HEK293 (cell line): Measurements from ENCODE around the gene ALOXE3.

Source experiments
- CTCF ChIP-seq: fragments of 450-650 bp; formaldehyde crosslinking; IDR thresholded peaks from 2 replicates; pipeline ENCODE4 v1.5.1; 2016; ENCODE audit warnings: missing biosample characterization, missing genetic modification characterization
- MYNN ChIP-seq: fragments of 450-650 bp; formaldehyde crosslinking; IDR thresholded peaks from 2 replicates; pipeline ENCODE4 v1.5.1; 2016; ENCODE audit warnings: missing biosample characterization, missing genetic modification characterization, borderline replicate concordance
- REPIN1 ChIP-seq: fragments of 450-650 bp; formaldehyde crosslinking; IDR thresholded peaks from 2 replicates; pipeline ENCODE4 v1.5.1; 2017; ENCODE audit warnings: missing biosample characterization, missing genetic modification characterization, low read depth
- REST ChIP-seq: fragments of 450-650 bp; formaldehyde crosslinking; IDR thresholded peaks from 2 replicates; pipeline ENCODE4 v1.5.1; 2016; ENCODE audit warnings: missing biosample characterization, missing genetic modification characterization
- YY1 ChIP-seq: fragments of 450-650 bp; formaldehyde crosslinking; IDR thresholded peaks from 2 replicates; pipeline ENCODE4 v1.5.1; 2018; ENCODE audit warnings: missing biosample characterization, missing genetic modification characterization
- ZBTB21 ChIP-seq: fragments of 450-650 bp; formaldehyde crosslinking; IDR thresholded peaks from 2 replicates; pipeline ENCODE4 v1.5.1; 2017; ENCODE audit warnings: missing biosample characterization, missing genetic modification characterization
- ZNF266 ChIP-seq: fragments of 450-650 bp; formaldehyde crosslinking; IDR thresholded peaks from 2 replicates; pipeline ENCODE4 v1.5.1; 2016; ENCODE audit warnings: missing biosample characterization, missing genetic modification characterization, low read depth
- ZNF350 ChIP-seq: fragments of 450-650 bp; formaldehyde crosslinking; IDR thresholded peaks from 2 replicates; pipeline ENCODE4 v1.5.0; 2017; ENCODE audit warnings: missing biosample characterization, mild to moderate bottlenecking, missing genetic modification characterization
- ZNF37A ChIP-seq: fragments of 450-650 bp; IDR thresholded peaks from 2 replicates; pipeline ENCODE4 v1.5.1; 2018; ENCODE audit warnings: missing biosample characterization, missing genetic modification characterization
- ZNF518A ChIP-seq: fragments of 450-650 bp; formaldehyde crosslinking; conservative IDR thresholded peaks from 2 replicates; pipeline ENCODE4 v1.5.1; 2016; ENCODE audit warnings: low read depth, missing biosample characterization, missing genetic modification characterization
- ZNF777 ChIP-seq: fragments of 450-650 bp; formaldehyde crosslinking; IDR thresholded peaks from 2 replicates; pipeline ENCODE4 v1.5.1; 2017; ENCODE audit warnings: missing biosample characterization, missing genetic modification characterization, borderline replicate concordance
- ZNF792 ChIP-seq: fragments of 450-650 bp; formaldehyde crosslinking; IDR thresholded peaks from 2 replicates; pipeline ENCODE4 v1.5.1; 2016; ENCODE audit warnings: missing biosample characterization, missing genetic modification characterization

GRCh38 chr17:8087952-8088230, 30.4 kb downstream of the ALOXE3 start:
- TF ChIP-seq MYNN (tag by site-specific recombination) (no peak), CTCF (tag by site-specific recombination) (no peak), ZNF792 (tag by site-specific recombination) (no peak), ZNF777 (no peak), ZNF350 (tag by site-specific recombination) (no peak), REPIN1 (tag by site-specific recombination) (no peak), ZNF37A (tag by site-specific recombination) (no peak), ZNF518A (tag by site-specific recombination) (no peak), ZNF266 (tag by site-specific recombination) (no peak), ZBTB21 (no peak), REST (tag by site-specific recombination) (no peak), YY1 (no peak)
